GM12878 (cell line): ENCODE data around the gene PLGRKT. TPM values are rescaled to one million over a fixed set of nuclear protein-coding genes. Genes with fewer than 3 reads are reported as not detected.

Source experiments
- ATAC-seq: fragments of 200-7000 bp; cut with Tn5 transposase; 3 replicates; pipeline ENCODE4 v1.9.1; 2020; ENCODE audit warnings: mild to moderate bottlenecking, moderate library complexity
- BruUV-seq: library from RNA; stranded (reverse); fragments of 400-500 nt; replicated peaks from 2 replicates; lab custom pipeline; 2021; lab: Mats Ljungman, UMichigan
- CTCF ChIA-PET: fragments of 300-600 bp; sonication (Branson Sonifier 250); formaldehyde crosslinking; extraction: SDS; loops from one replicate; lab custom pipeline; 2021; ENCODE audit warnings: inconsistent platforms; lab: Yijun Ruan, JAX
- POLR2A ChIA-PET: fragments of 350-600 bp; formaldehyde crosslinking; extraction: SDS; loops from one replicate; lab custom pipeline; 2021; ENCODE audit warnings: inconsistent platforms; lab: Charles Lee
- RAD21 ChIA-PET: fragments of 300-600 bp; sonication (Branson Sonifier 250); formaldehyde crosslinking; loops from one replicate; lab custom pipeline; 2023; ENCODE audit warnings: antibody characterized with exemption; ENCODE audit not compliant: unreplicated experiment; lab: Charles Lee
- SMC1A ChIA-PET: fragments of 300-600 bp; sonication (Branson Sonifier 250); formaldehyde crosslinking; loops from one replicate; lab custom pipeline; 2023; ENCODE audit not compliant: unreplicated experiment, uncharacterized antibody; lab: Charles Lee
- DNase-seq: peaks from one replicate; pipeline ENCODE4 v3.0.0-alpha.2; 2011; ENCODE audit warnings: low read depth, low spot score
- FAIRE-seq: peaks from 3 replicates; lab custom pipeline; 2011; peaks lifted over from hg19 to GRCh38; lab: Jason Lieb, UNC
- H2AFZ ChIP-seq: 2 replicates; pipeline ENCODE4 v1.6.0; 2011; ENCODE audit warnings: low read depth, low read length, control low read depth; ENCODE audit not compliant: control insufficient read depth
- H3K27ac ChIP-seq: 2 replicates; pipeline ENCODE4 v1.5.1; 2011; ENCODE audit warnings: control low read depth; ENCODE audit not compliant: control insufficient read depth, insufficient read depth
- H3K27me3 ChIP-seq, 2 experiments: replicated peaks in 1 of 2; 2 replicates each; pipeline versions ENCODE4 v1.6.0 to v1.6.1; 2011; ENCODE audit warnings: low read length in 1 of 2; ENCODE audit not compliant: control insufficient read depth in 2 of 2, insufficient read depth in 2 of 2
- H3K36me3 ChIP-seq, 2 experiments: 2 replicates each; pipeline ENCODE4 v1.5.1; 2011; ENCODE audit warnings: low read length in 1 of 2; ENCODE audit not compliant: control insufficient read depth in 2 of 2, insufficient read depth in 2 of 2
- H3K4me1 ChIP-seq: 2 replicates; pipeline ENCODE4 v1.6.1; 2011; ENCODE audit warnings: mild to moderate bottlenecking, low read length, moderate library complexity, mixed read lengths; ENCODE audit not compliant: control insufficient read depth, insufficient read depth
- H3K4me2 ChIP-seq: 2 replicates; pipeline ENCODE4 v1.6.0; 2011; ENCODE audit warnings: control low read depth; ENCODE audit not compliant: control insufficient read depth, insufficient read depth
- H3K4me3 ChIP-seq: fragments of 200-600 bp; sonication (generic); 2 replicates; pipeline ENCODE4 v1.5.1; 2016
- H3K79me2 ChIP-seq: 2 replicates; pipeline ENCODE4 v1.6.0; 2011; ENCODE audit warnings: low read length; ENCODE audit not compliant: control insufficient read depth, insufficient read depth
- H3K9ac ChIP-seq: 2 replicates; pipeline ENCODE4 v1.8.0; 2011; ENCODE audit warnings: low read length, control low read depth, mixed read lengths; ENCODE audit not compliant: control insufficient read depth, insufficient read depth
- H3K9me3 ChIP-seq: replicated peaks from 3 replicates; pipeline ENCODE4 v1.5.1; 2011; ENCODE audit warnings: mild to moderate bottlenecking, low read length; ENCODE audit not compliant: control insufficient read depth, insufficient read depth
- H4K20me1 ChIP-seq: 2 replicates; pipeline ENCODE4 v1.6.0; 2011; ENCODE audit not compliant: control insufficient read depth, insufficient read depth
- ATF7 ChIP-seq: fragments of 450-650 bp; IDR thresholded peaks from 2 replicates; pipeline ENCODE4 v1.6.1; 2016; ENCODE audit warnings: low read depth, mild to moderate bottlenecking
- ESRRA ChIP-seq: IDR thresholded peaks from 2 replicates; pipeline ENCODE4 v1.6.1; 2012; ENCODE audit warnings: mild to moderate bottlenecking, low read length, improper control_type of control experiment
- IKZF2 ChIP-seq, 2 experiments: fragments of 450-650 bp; IDR thresholded peaks; 2 replicates each; pipeline ENCODE4 v1.6.1; 2017; ENCODE audit warnings: mild to moderate bottlenecking in 2 of 2, moderate library complexity in 2 of 2
- IRF3 ChIP-seq: fragments of 450-650 bp; IDR thresholded peaks from 2 replicates; pipeline ENCODE4 v1.6.1; 2014; ENCODE audit warnings: mild to moderate bottlenecking
- JUND ChIP-seq: IDR thresholded peaks from 2 replicates; pipeline ENCODE4 v1.6.1; 2012; ENCODE audit warnings: low read depth, mild to moderate bottlenecking, low read length, improper control_type of control experiment, moderate library complexity
- KLF5 ChIP-seq: fragments of 450-650 bp; IDR thresholded peaks from 2 replicates; pipeline ENCODE4 v1.6.1; 2014; ENCODE audit warnings: mild to moderate bottlenecking; ENCODE audit not compliant: partially characterized antibody
- MXI1 ChIP-seq: fragments of 150-350 bp; IDR thresholded peaks from 2 replicates; pipeline ENCODE4 v1.6.1; 2011; ENCODE audit warnings: low read depth, mild to moderate bottlenecking, inconsistent platforms, low read length, improper control_type of control experiment
- NFIC ChIP-seq: IDR thresholded peaks from 2 replicates; pipeline ENCODE4 v1.6.1; 2012; ENCODE audit warnings: low read depth, mild to moderate bottlenecking, inconsistent platforms, low read length, moderate library complexity
- NFXL1 ChIP-seq: fragments of 450-650 bp; IDR thresholded peaks from 2 replicates; pipeline ENCODE4 v1.6.1; 2017; ENCODE audit warnings: antibody characterized with exemption, mild to moderate bottlenecking, borderline replicate concordance
- NFYA ChIP-seq: IDR thresholded peaks from 2 replicates; pipeline ENCODE4 v1.6.1; 2011; ENCODE audit warnings: low read depth, mild to moderate bottlenecking, low read length, improper control_type of control experiment, borderline replicate concordance
- NKRF ChIP-seq: fragments of 450-650 bp; conservative IDR thresholded peaks from 2 replicates; pipeline ENCODE4 v1.6.1; 2017; ENCODE audit warnings: mild to moderate bottlenecking, moderate library complexity
- PBX3 ChIP-seq: IDR thresholded peaks from 2 replicates; pipeline ENCODE4 v1.6.1; 2011; ENCODE audit warnings: mild to moderate bottlenecking, low read depth, low read length, moderate library complexity; ENCODE audit not compliant: insufficient replicate concordance
- POLR2A ChIP-seq: IDR thresholded peaks from 2 replicates; pipeline ENCODE4 v1.6.1; 2011; ENCODE audit warnings: low read depth, mild to moderate bottlenecking, low read length
- RB1 ChIP-seq: fragments of 450-650 bp; formaldehyde crosslinking; IDR thresholded peaks from 2 replicates; pipeline ENCODE4 v1.6.1; 2017; ENCODE audit warnings: mild to moderate bottlenecking, borderline replicate concordance
- RFX5 ChIP-seq: IDR thresholded peaks from 2 replicates; pipeline ENCODE4 v1.6.1; 2011; ENCODE audit warnings: low read depth, low read length, improper control_type of control experiment
- RUNX3 ChIP-seq: IDR thresholded peaks from 2 replicates; pipeline ENCODE4 v1.6.1; 2012; ENCODE audit warnings: low read length, inconsistent platforms
- SREBF1 ChIP-seq: IDR thresholded peaks from 2 replicates; pipeline ENCODE4 v1.6.1; 2012; ENCODE audit warnings: mild to moderate bottlenecking, low read length
- SUZ12 ChIP-seq: fragments of 200-600 bp; sonication (generic); IDR thresholded peaks from one replicate; pipeline ENCODE4 v1.6.1; 2018; ENCODE audit warnings: antibody characterized with exemption, mild to moderate bottlenecking; ENCODE audit not compliant: unreplicated experiment
- USF1 ChIP-seq: IDR thresholded peaks from 2 replicates; pipeline ENCODE4 v1.6.1; 2011; ENCODE audit warnings: borderline replicate concordance, low read depth, mild to moderate bottlenecking, moderate library complexity, mixed read lengths, low read length; ENCODE audit not compliant: insufficient read depth; ENCODE audit errors: extremely low read length
- ZZZ3 ChIP-seq: IDR thresholded peaks from 2 replicates; pipeline ENCODE4 v1.6.1; 2011; ENCODE audit warnings: low read depth; ENCODE audit not compliant: control insufficient read depth, insufficient read length
- WGBS: methylation state at CpG from one replicate; pipeline ENCODE4 v1.1.6; 2016; ENCODE audit warnings: low lambda C conversion rate; ENCODE audit not compliant: insufficient replicate concordance, insufficient coverage; ENCODE audit errors: missing lambda C conversion rate; 5-methylcytosine and 5-hydroxymethylcytosine counted together
- in situ Hi-C: fragments of 300-500 bp; cut with MboI; formaldehyde crosslinking; loops from 9 replicates; pipeline ENCODE4 v1.14.3; 2018; ENCODE audit warnings: mixed read lengths
- intact Hi-C: fragments of 100-400 bp; cut with micrococcal nuclease; formaldehyde crosslinking; loops from one replicate; pipeline ENCODE4 v1.14.2; 2022; ENCODE audit not compliant: unreplicated experiment
- polyA plus RNA-seq, 11 experiments: library from polyadenylated mRNA; depleted of rRNA in 4 of 11; unstranded in 6 of 11; stranded (reverse) in 5 of 11; fragments of >200 nt; fragmentation: Nextera tagmentation in 4 of 11; fragmentation: Illumina TruSeq in 1 of 11; extraction: Ambion mirVana in 4 of 11; extraction: Trizol in 1 of 11; gene quantifications; 1 replicate in 1 of 11; 2 replicates in 10 of 11; pipeline versions ENCODE4 v1.2.1 to v1.2.3, GENCODE V29; 2011 to 2016; ENCODE audit warnings: inconsistent platforms in 2 of 11, missing spikeins in 2 of 11, low read depth in 1 of 11
- total RNA-seq, 4 experiments: library from RNA; depleted of rRNA in 3 of 4; stranded (reverse); fragments of >200 nt in 3 of 4; fragmentation: Illumina TruSeq in 1 of 4; extraction: Trizol in 1 of 4; gene quantifications; 2 replicates each; pipeline versions ENCODE4 v1.2.1 to v1.2.3, GENCODE V29; 2013 to 2021

The PLGRKT gene
- total and polyA plus RNA-seq, 10 of the 15 experiments (the other 5 are each of a cell fraction or from before 2014, with no cell fraction given), result 25.2 to 72.3 (median 38.4) TPM

GRCh38 chr9:5392285-5392684, 45.4 kb downstream of the PLGRKT start:
- no TSS peak for BruUV-seq
- in situ Hi-C loops, result no loop called here
- no peak overlapping the region for H3K9ac ChIP-seq
- H3K9me3 ChIP-seq, result no peaks in the 10 kb centered on the region
- ChIA-PET CTCF (no interaction called here), POLR2A (no interaction called here), SMC1A (no interaction called here), RAD21 (no interaction called here)
- no peaks in the 10 kb centered on the region for H3K36me3 ChIP-seq
- WGBS, result 95% methylated on average over 1 of the region's 1 CpG
- TF ChIP-seq RFX5 (no peak), SUZ12 (no peak), ESRRA (no peak), JUND (no peak), NFIC (no peak), USF1 (no peak), NFXL1 (no peak), NKRF (no peak), ZZZ3 (no peak), IKZF2 (IDR thresholded peaks at IDR 0.05) (no peak), KLF5 (no peak), IRF3 (no peak), POLR2A (no peak), RUNX3 (no peak), RB1 (no peak), NFYA (no peak), ATF7 (no peak), SREBF1 (no peak), PBX3 (no peak), MXI1 (no peak)
- H3K4me3 ChIP-seq, result no peak overlapping the region
- no peak for DNase-seq
- H3K4me2 ChIP-seq, result no peak overlapping the region
- H3K4me1 ChIP-seq, result peaks cover 9% of the 10 kb centered on the region; the same call in 1 of the 2 replicates
- FAIRE-seq, result no peak
- no peak overlapping the region for H3K27ac ChIP-seq
- ATAC-seq, result no peak
- H3K79me2 ChIP-seq, result no peaks in the 10 kb centered on the region
- H3K27me3 ChIP-seq, result no peaks in the 10 kb centered on the region
- intact Hi-C loops, result no loop called here
- no peak overlapping the region for H2AFZ ChIP-seq
- no peaks in the 10 kb centered on the region for H4K20me1 ChIP-seq
